Measurements from ENCODE around the gene TMEM131.
A peak's percentile ranks its signal among the peaks of the same experiment; 100 is the strongest.
"Not testable (repeated sequence)": the region's sequence is repeated elsewhere in the genome, so short reads cannot be mapped to it uniquely, and the experiment has no call there.

Gene TMEM131

DNA sequence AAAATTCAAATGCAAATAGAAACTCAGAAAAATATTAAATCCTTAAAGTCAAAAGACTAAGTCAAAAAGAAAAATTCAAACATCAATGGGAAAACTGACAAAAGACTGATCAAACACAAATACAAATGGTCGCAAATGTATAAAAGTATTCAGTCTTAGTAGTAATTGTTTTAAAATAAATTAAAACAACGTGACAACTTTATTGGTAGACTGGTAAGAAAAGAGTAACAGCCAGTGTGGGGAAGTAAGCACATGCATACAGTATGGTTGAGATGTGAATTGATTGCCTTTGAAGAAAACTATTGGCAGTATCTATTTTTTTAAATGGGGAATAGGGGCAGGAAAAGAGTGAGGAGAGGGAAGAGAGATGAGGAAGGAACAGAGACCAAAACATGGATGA, 9.8 kb downstream of the TMEM131 start:
- DNase-seq: no peak

DNA sequence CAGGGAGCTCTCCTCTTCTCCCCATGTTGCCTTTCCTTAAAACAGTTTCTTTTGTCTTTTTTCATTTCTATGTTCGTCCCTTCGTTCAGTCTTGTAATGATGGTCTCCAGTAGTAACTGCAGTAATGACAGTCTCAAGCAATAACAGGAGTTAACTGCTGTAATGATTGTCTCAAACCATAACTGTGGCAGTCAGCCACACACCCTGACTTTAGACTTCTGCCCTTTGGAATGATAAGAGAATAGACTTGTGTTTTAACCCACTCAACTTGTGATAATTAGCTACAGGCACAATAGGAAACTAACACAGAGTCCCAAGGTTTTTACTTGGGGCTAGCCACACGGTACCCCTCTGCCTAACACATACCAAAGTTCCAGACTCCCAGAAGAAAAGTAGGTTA, 12.1 kb downstream of the TMEM131 start:
- DNase-seq: no peak

DNA sequence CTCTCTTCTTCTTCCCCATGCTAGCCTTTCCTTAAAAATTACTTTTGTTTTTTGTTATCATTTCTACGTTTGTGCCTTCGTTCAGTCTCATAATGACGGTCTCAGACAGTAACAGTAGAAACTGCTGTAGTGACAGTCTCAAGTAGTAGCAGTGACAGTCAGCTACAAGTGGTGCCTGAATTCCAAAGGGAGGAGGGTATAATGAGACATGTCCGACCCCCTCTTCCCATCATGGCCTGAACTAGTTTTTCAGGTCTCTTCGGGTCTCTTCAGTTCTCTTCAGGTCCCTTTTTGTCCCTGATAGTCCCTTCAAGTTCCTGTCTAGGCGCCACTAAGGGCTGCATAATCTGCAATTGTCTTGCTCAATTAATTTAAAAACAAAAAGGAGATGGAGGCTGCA, 12.6 kb downstream of the TMEM131 start:
- no peak for DNase-seq

DNA sequence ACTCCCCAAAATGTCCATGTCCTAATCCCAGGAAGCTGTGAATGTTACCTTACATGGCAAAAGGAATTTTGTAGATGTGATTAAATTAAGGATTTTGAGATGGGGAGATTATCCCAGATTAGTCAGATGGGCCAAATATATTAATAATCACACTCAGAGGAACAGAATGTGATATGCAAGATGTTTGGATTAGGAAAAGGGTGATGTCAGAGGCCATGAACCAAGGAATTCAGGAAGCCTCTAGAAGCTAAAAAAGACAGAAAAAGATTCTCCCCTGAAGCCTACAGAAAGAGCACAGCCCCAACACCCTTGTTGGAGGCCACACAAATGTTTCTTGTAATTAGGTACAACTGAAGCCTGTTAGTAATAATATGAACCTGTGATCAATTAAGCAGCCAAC, 13.1 kb downstream of the TMEM131 start:
- DNase-seq: no peak

DNA sequence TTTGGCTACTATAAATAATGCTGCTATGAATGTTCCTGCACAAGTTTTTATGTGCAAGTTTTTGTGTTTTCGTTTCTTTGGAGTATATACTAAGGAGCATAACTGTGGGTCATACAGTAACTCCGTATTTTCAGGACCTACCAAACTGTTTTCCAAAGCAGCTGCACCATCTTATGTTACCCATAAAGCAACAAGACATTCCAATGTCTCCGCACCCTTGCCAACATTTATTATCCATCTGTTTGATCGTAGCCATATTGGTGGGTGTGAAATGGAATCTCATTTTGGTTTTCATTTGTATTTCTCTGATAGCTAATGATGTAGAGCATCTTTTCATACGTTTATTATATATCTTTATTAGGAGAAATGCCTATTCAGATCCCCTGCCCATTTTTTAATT, 13.8 kb downstream of the TMEM131 start:
- DNase-seq: no peak

DNA sequence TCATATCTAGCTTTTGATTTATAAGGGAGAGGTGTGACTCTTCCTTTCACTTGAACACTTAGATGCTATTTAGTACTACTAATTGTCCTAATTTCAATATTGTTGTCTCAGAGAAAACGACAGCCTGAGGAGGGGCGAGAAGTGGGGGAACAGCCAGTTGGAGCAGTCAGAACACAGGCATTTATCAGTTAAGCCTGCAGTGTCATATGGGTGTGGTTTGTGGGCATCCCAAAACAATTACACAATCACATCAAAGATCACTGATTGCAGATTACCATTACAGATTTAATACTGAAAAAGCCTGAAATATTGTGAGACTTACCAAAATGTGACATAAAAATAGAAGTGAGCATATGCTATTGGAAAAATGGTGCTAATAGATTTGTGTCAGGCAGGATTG, 15.8 kb downstream of the TMEM131 start:
- peak in 1 of 5 experiments; percentile 43 for DNase-seq

DNA sequence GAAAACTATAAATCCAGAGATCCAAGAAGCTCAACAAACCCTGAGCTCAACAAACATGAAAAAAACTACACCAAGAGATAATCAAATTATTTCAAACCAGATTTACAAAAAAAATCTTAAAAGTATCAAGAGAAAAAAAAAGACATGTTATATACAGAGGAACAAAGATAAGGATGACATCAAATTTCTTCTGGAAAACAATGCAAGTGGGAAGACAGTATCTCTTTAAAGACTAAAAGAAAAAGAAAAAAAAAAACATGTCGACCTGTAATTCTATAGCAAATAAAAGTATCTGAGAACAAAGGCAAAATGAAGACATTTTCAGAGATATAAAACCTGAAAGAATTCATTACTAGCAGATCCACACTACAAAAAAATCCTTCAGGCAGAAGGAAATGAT, 21.3 kb downstream of the TMEM131 start:
- no peak for DNase-seq

DNA sequence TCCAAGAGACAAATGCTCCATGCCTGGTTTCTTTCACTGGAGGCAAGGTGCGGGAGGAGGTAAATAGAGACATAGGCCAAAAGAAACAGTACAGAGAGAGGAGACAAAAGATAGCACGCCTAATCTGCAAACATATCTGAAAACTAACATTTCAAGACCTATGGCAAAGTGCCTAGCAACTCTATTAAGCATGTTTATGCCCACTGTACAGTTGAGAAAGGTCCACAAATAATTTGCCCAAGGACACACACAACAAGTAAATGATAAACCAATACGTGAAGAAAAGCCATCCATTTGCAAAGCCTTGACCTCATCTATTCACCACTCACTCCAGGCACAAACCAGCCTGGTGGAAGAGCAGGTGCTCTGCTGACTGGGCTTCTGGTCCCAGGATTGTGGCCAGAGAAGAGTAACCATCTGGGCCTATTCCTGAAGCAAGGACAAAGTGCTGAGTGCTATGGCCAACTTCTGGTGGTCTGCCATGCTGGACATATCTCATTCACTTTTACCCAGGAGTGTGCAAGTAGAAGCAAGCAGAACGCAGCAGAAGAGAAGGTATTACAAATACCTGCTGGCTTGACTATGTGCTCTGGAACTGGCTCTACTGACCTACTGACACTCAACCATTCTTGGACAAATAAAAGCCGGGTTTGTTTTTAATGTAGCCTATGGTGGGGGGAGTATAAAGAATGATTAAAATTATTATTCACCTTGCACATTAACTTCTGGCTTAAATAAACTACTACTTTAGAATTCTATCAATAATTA, 25.3 kb downstream of the TMEM131 start:
- no peak for DNase-seq

DNA sequence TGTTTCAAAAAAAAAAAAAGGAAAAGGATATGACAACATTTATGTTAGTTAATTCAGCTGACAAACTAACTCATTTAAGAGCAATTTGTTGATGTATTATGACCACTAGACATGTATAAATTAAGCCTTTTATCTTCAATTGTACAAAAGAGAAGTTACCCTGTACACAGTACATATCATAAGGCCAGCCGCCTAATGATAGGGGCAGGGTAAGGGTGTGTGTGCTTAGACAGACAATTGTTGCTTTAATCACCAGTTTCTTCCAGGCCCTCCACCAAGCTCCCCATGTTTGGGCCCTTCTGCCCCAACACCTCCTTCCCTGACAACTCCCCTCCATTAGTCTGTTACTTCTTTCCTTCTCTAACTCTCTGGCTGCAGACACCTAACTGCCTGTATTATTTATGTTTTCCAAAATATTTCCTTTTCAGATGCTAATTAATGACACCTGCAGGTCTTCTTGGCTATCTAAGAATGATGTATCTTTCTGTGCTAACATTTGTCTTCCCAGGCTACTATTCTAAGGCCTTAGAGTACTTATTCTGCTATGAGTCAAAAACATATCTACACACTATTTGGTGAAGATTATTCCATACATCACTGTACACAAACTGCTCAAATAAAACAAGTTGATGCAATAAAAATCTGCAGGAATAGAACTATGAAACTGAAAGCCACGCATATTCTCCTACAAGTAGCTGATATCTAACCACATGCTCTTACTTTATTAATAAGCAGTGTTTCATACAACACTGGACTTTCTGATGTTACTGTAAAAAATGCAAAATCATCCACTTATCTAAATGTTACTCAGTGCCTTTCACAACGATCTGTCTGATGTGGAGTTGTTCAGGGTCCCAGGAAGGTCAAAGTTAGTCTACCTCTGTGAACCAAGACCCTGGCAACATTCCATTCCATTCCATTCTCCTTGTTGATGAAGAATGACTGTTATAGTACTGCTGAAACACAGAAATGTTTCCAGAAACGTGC, 26.4 kb downstream of the TMEM131 start:
- peak in 1 of 5 experiments; percentile 45 for DNase-seq

DNA sequence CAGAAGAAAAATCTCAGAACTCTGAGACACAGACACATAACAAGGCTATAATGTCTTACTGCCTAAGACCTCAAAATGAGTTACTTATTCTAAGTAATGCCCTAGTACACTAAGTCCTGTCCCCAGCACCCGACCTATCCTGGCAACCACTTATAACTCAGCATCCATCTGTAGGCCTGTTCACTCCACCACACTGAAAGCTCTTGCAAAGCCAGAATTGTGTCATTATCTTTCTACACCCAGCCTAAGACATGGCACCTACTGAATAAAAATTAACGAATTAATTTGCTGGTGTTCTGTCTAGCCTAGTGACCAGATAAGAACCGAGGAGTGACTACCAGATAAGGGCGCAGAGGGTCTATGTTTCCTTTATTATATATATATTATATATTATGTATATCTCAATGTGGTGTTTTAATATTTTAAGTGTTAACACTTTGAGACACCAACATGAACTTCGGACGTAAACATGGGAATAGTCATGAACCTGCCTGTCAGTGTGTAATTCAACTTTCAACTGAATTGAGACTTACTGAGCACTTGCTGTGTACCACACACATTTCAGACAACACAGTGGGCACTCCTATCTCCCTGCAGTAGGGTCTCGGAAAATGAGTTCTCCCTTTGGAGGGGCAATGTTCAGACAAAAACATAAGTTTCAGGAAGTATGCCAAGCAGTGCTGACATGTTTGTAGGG, 27.7 kb downstream of the TMEM131 start:
- DNase-seq: no peak

DNA sequence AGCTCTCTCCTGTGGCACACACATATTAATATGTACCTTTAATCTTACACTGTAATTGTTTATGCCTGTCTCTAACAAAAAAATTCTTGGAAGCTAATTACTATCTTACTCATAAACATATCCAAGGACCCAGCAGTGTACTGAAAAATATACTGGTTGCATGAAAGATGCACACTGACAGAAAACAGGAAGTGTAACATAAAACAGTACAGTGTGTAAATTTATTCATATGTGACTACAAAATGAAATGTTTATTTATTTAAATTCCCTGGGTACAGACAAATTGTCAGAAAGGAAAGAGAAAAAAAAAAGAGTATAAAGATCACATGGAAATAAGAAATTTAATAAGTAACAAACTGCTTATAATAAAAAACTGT, 28.5 kb downstream of the TMEM131 start:
- DNase-seq: no peak

DNA sequence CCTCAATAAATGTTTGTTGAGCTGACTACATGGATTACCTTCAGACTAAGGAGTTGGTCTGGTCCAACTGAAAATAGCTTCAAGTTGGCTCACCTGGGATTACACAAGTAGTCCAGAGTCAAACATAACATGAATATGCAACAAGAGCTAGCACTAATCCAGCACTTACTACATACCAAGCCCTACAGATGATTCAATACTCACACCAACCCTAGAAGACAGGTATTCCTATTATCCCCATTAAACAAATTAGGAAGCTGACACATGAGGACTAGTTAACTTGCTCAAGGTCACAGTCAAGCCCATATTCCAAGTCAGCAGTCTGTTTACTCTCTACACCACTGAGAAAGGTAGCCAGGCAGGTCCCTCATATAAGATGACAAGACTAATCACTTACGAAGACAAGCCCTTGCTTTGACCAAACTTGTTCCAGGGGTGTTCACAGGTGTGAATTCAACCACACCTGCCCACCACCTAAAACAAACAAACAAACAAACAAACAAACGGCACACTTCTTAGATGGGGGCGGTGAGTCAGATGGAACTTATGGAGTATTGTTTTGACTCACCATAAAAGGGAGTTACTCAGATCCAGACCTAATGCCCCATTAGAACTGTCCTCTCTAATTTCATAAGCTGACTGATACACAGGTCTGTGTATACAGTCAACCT, 29.1 kb downstream of the TMEM131 start:
- DNase-seq: peak in 1 of 5 experiments; percentile 65

DNA sequence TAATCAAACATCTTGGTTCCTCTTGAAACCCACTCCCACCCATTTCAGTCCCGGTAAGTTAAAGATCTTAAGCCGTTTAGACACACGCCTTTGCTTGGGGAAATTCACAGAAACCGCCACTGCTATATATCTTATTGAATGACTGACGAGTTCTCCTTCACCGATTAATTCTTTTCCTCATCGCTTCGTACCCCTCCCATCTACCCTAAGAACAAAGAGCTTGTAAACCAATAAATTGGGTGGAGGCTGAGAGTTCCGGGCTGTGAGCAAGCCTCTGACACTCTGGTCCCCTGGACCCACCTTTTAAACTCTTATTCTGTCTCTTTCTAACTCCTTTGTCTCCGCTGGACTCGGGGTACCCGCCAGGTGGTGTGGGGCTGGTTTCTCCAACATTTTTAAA, 30.6 kb downstream of the TMEM131 start:
- DNase-seq: no peak

DNA sequence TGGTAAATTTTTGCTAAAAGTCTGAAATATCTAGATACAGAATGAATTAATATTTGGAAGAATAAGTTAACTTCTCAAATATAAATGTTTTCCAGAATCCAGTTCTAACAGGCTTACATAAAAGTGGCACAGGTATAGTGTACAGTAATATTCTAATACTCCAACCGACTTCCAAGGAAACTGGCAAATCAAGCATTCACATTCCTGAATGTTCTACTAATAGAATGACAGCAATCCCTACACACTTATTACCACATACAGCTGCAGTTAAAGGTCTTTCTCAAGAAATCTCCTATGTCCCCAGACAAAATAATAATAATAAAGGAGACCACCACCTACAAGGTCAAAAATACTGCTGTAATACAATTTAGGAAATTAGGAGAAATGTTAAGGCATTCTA, 31.9 kb downstream of the TMEM131 start:
- DNase-seq: no peak

DNA sequence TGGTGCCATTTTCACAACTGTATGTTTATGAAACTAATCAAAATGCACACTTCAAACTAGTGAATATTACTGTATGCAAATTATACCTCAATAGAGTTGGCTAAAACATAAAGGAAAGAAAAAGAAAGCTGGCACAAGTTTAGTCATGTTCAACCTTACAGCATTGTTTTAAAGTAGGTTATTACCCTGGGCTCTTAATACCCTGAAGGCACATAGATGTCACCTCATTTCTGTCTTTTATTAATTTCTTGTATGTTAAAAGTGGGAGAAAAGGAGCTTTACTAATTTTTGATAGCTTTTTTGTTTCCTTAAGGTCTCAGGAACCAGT, 32.7 kb downstream of the TMEM131 start:
- DNase-seq: no peak

DNA sequence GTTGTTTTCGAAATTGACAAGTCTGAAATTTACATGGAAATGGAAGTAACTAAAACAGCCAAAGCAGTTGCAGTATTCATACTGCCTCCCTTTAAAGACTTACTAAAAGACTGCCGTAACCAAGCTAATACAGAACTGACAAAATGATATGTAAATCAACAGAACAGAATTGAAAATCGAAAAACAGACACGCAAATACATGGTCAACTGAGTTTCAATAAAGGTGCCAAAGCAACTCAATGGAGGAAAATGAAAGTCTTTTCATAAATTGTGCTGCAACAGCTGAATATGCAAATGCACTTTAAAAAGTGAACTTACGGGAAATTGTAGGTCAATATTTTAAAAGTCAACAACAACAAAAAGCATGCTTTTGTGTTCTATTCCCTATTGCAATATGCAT, 34.2 kb downstream of the TMEM131 start:
- no peak for DNase-seq

DNA sequence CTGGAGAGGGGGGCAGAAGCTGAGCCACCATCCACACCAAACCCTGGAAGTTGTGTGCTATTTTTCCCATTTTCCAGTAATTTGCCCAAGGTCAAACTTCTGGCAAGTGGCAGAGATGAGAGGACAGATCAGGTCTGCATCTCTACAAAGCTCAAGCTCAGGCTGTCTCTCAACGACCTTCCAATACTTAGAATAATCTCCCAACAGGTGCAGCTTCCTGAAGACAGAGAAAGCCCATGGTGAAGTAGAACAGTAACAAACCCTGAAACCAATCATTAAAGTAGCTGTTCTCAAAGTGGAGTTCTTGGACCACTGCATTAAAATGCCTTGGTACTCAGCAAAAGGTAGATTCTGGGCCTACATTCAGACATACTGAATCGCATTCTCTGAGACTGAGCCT, 37.6 kb downstream of the TMEM131 start:
- DNase-seq: no peak

DNA sequence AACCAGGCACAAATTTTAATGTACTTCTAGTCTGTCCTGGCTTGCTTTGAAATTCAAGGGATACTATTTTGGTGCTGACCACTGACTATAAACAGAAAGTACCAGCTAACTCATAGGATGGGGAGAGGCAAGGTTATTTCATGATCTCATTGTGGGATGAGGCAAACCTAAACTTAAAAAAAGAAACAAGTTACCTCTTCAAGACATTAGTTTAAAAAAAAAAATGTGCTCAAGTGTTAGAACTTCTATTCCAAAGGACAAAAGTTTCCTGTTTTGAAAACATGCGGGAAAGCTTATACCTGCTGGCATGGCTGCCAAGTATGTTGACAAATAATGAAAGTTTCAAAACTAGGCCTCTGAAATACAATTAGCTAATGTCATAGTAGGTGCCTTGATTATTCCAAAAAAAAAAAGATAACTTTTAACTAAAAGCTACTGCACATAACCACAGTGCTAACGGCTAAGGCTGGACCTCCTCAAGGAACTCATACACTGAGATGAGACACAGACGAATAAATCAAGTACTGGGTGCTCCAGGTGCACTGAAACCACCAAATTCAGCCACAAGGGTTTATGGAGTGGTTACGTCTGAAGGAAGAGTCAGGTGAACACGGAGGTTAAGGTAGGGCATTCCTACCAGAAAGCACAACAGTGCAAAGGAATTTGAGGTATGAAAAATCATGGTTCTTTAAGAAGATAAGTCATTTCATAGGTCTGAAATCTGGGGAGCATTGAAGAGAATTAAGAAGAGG, 38.1 kb downstream of the TMEM131 start:
- DNase-seq: no peak

DNA sequence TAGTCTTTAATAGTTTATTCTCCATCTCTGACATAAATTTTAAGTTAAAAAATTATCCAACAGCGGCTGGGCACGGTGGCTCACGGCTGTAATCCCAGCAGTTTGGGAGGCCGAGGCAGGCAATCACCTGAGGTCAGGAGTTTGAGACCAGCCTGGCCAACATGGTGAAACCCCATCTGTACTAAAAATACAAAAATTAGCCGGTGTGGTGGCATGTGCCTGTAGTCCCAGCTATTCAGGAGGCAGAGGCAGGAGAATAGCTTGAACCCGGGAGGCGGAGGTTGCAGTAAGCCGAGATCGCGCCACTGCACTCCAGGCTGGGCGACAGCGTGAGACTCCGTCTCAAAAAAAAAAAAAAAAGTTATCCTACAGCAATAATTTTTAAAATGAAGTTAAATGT, 39.0 kb downstream of the TMEM131 start:
- DNase-seq: not testable (repeated sequence)

DNA sequence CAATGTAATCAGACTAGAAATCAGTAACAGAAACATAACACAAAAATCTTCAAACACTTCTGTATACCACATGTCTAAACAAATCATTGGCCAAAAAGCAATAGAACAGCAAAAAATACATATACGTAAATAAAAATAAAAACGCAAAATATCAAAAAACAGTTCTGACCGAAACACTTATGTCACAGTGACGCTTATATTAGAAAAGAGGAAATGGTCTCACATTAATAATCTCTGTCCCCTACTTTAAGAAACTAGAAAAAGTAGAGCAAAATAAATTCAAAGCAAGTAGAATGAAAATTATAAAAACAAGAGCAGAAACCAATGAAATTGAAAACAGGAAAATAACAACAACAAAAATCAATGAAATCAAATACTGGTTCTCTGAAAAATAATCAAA, 41.9 kb downstream of the TMEM131 start:
- no peak for DNase-seq

DNA sequence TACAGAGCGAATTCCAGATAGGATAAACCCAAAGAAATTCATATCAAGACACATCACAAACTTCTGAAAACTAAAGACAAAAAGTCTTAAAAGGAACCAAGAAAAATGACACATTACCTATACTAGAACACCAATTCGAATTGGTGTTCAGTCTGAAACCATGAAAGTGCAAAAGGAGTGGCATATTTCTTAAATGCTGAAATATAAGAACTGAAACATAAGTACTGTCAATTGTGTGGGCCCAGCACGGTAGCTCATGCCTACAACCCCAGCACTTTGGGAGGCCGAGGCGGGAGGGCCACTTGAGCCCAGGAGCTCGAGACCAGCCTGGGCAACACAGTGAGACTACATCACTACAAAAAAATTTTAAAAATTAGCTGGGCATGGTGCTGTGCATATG, 43.4 kb downstream of the TMEM131 start:
- DNase-seq: no peak

DNA sequence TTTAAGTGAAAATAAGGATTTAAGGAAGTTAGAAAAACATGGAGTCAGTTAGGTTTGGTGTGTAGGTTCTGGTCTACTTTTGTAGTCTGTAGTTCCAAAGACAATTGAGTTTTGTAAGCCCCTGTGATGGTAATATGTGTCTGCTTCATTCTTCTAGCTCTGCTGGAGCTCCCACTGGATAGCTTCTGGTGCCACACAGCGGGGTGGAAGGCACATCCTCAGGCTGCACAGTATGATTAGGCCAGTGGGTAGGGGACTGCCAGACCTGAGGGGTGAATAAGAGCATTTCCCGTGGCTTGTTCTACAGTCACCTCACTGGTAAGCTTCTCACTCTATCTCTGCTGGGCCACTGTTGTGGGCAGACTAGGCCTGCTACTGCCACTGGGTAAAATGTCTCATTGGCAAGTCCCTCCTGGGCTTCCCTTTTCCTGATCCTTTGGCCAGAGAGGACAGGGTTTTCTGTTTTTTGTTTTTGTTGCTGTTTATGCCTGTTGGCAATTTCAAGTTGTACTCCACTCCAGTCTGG, 44.5 kb downstream of the TMEM131 start:
- DNase-seq: peak in 1 of 5 experiments; percentile 7

Data from T-helper 2 cell (primary cell).